Endothelial cell of umbilical vein (primary cell): ENCODE data around the gene PRKCQ. TPM values are rescaled to one million over a fixed set of nuclear protein-coding genes. Genes with fewer than 3 reads are reported as not detected.

Experiments used
- BruUV-seq: library from RNA; stranded (reverse); fragments of 400-500 nt; replicated peaks from 2 replicates; lab custom pipeline; 2021; lab: Mats Ljungman, UMichigan
- CTCF ChIA-PET: fragments of 300-600, 350-600 bp; sonication (Branson Sonifier 250); formaldehyde crosslinking; loops from one replicate; lab custom pipeline; 2021; ENCODE audit warnings: antibody characterized with exemption, inconsistent platforms; lab: Charles Lee
- POLR2A ChIA-PET: fragments of 300-600, 350-600 bp; sonication (Branson Sonifier 250); formaldehyde crosslinking; loops from one replicate; lab custom pipeline; 2021; ENCODE audit warnings: antibody characterized with exemption, inconsistent platforms; lab: Charles Lee
- DNase-seq: peaks from one replicate; pipeline ENCODE4 v3.0.0-alpha.2; 2011; ENCODE audit warnings: low read depth, low spot score
- FAIRE-seq: peaks from 2 replicates; lab custom pipeline; 2011; peaks lifted over from hg19 to GRCh38; lab: Jason Lieb, UNC
- H2AFZ ChIP-seq: 2 replicates; pipeline ENCODE4 v1.6.0; 2012; ENCODE audit warnings: low read depth, low read length, control low read depth, inconsistent platforms
- H3K27ac ChIP-seq: 2 replicates; pipeline ENCODE4 v1.5.1; 2011; ENCODE audit warnings: low read depth, mild to moderate bottlenecking, control low read depth, low read length, moderate library complexity; ENCODE audit not compliant: insufficient read depth
- H3K27me3 ChIP-seq, 2 experiments: 2 replicates each; pipeline versions ENCODE4 v1.6.0 to v1.6.1; 2011; ENCODE audit warnings: low read length in 2 of 2, mixed read lengths in 1 of 2; ENCODE audit not compliant: control insufficient read depth in 2 of 2, insufficient read depth in 2 of 2
- H3K36me3 ChIP-seq, 2 experiments: 2 replicates in 1 of 2; 3 replicates in 1 of 2; pipeline ENCODE4 v1.5.1; 2011; ENCODE audit warnings: low read length in 2 of 2, mild to moderate bottlenecking in 1 of 2, moderate library complexity in 1 of 2; ENCODE audit not compliant: control insufficient read depth in 2 of 2, insufficient read depth in 2 of 2; ENCODE audit errors: extremely low read depth in 1 of 2
- H3K4me1 ChIP-seq: 3 replicates; pipeline ENCODE4 v1.5.1; 2011; ENCODE audit warnings: mild to moderate bottlenecking, low read length; ENCODE audit not compliant: control insufficient read depth, insufficient read depth; ENCODE audit errors: extremely low read depth
- H3K4me2 ChIP-seq: 2 replicates; pipeline ENCODE4 v1.6.1; 2011; ENCODE audit warnings: low read length, control low read depth, mixed read lengths; ENCODE audit not compliant: insufficient read depth
- H3K4me3 ChIP-seq, 3 experiments: fragments of 200-600 bp in 1 of 3; sonication (generic), shearing (Covaris generic) in 1 of 3; replicated peaks in 1 of 3; 2 replicates each; pipeline ENCODE4 v1.5.1; 2011 to 2016; ENCODE audit warnings: control low read depth in 3 of 3, low read length in 3 of 3, mild to moderate bottlenecking in 2 of 3, inconsistent platforms in 1 of 3, low read depth in 1 of 3, moderate library complexity in 1 of 3; ENCODE audit not compliant: insufficient read depth in 1 of 3
- H3K79me2 ChIP-seq: 2 replicates; pipeline ENCODE4 v1.6.0; 2012; ENCODE audit warnings: low read length, inconsistent platforms; ENCODE audit not compliant: control insufficient read depth, insufficient read depth
- H3K9ac ChIP-seq: replicated peaks from 2 replicates; pipeline ENCODE3; 2011; ENCODE audit warnings: low read length, control low read depth; ENCODE audit not compliant: insufficient read depth; ENCODE audit errors: extremely low read depth
- H3K9me1 ChIP-seq: replicated peaks from 3 replicates; pipeline ENCODE4 v1.6.0; 2011; ENCODE audit warnings: mild to moderate bottlenecking, low read length; ENCODE audit not compliant: control insufficient read depth, insufficient read depth; ENCODE audit errors: extremely low read depth
- H3K9me3 ChIP-seq: replicated peaks from 2 replicates; pipeline ENCODE4 v1.5.1; 2012; ENCODE audit warnings: low read length, inconsistent platforms; ENCODE audit not compliant: control insufficient read depth, insufficient read depth
- H4K20me1 ChIP-seq: replicated peaks from 2 replicates; pipeline ENCODE3; 2011; ENCODE audit warnings: mild to moderate bottlenecking, low read length; ENCODE audit not compliant: control insufficient read depth, insufficient read depth; ENCODE audit errors: extremely low read depth
- EZH2 ChIP-seq: IDR thresholded peaks from 2 replicates; pipeline ENCODE4 v1.6.1; 2012; ENCODE audit warnings: borderline replicate concordance, low read depth, mild to moderate bottlenecking, moderate library complexity, low read length, inconsistent platforms; ENCODE audit not compliant: severe bottlenecking
- FOS ChIP-seq: IDR thresholded peaks from 2 replicates; pipeline ENCODE4 v1.6.1; 2011; ENCODE audit warnings: mild to moderate bottlenecking, low read length, moderate library complexity, borderline replicate concordance; ENCODE audit not compliant: insufficient read depth
- GATA2 ChIP-seq: IDR thresholded peaks from 2 replicates; pipeline ENCODE4 v1.7.0; 2011; ENCODE audit warnings: low read depth, mild to moderate bottlenecking, moderate library complexity, mixed read lengths, low read length; ENCODE audit not compliant: insufficient read length, insufficient read depth
- JUN ChIP-seq: IDR thresholded peaks from 2 replicates; pipeline ENCODE4 v1.6.1; 2011; ENCODE audit warnings: borderline replicate concordance, low read depth; ENCODE audit not compliant: insufficient read length, insufficient read depth
- MYC ChIP-seq: IDR thresholded peaks from one replicate; pipeline ENCODE4 v1.6.1; 2011; ENCODE audit warnings: mild to moderate bottlenecking, low read depth, low read length
- POLR2A ChIP-seq: IDR thresholded peaks from 2 replicates; pipeline ENCODE4 v1.6.1; 2012; ENCODE audit warnings: low read depth, mild to moderate bottlenecking, control low read depth, low read length
- POLR2AphosphoS5 ChIP-seq: IDR thresholded peaks from 2 replicates; pipeline ENCODE4 v1.6.1; 2012; ENCODE audit warnings: low read depth, mild to moderate bottlenecking, control low read depth, low read length, moderate library complexity; ENCODE audit not compliant: insufficient read depth
- dilution Hi-C: fragments of 300-500 bp; cut with MboI; formaldehyde crosslinking; loops from one replicate; pipeline ENCODE4 v1.15.0; 2019; ENCODE audit warnings: low sequenced_read_pairs; ENCODE audit not compliant: extremely low pct_ligation_motif_present
- intact Hi-C: fragments of 100-400 bp; cut with micrococcal nuclease; formaldehyde crosslinking; loops from one replicate; pipeline ENCODE4 v1.10.0; 2022
- polyA plus RNA-seq, 4 experiments: library from polyadenylated mRNA; depleted of rRNA in 3 of 4; stranded (reverse) in 3 of 4; unstranded in 1 of 4; fragments of >200 nt; gene quantifications; 2 replicates each; pipeline versions ENCODE4 v1.2.1 to v1.2.3, GENCODE V29; 2011 to 2012; ENCODE audit warnings: missing spikeins in 1 of 4
- total RNA-seq: library from RNA; stranded (reverse); gene quantifications from 2 replicates; pipeline ENCODE4 v1.2.3, GENCODE V29; 2021
- TF ChIP-seq, protein P1 (sequence below): IDR thresholded peaks from 2 replicates; pipeline ENCODE4 v1.6.1; 2011; ENCODE audit not compliant: insufficient read depth, insufficient read length
- TF ChIP-seq, protein P2 (sequence below), 2 donors: IDR thresholded peaks; 1 replicate in 1 of 2; 2 replicates in 1 of 2; pipeline ENCODE4 v1.5.1; 2011; ENCODE audit warnings: low read length in 2 of 2, mild to moderate bottlenecking in 2 of 2, moderate library complexity in 2 of 2, control low read depth in 1 of 2, inconsistent platforms in 1 of 2, low read depth in 1 of 2; ENCODE audit not compliant: insufficient read depth in 1 of 2; ENCODE audit errors: extremely low read depth in 1 of 2

Gene PRKCQ
- total and polyA plus RNA-seq, 2 donors (not counting 3 experiments of a cell fraction or from before 2014, with no cell fraction given) = 0.32 to 0.55 TPM

- Histone ChIP-seq H2AFZ (no peak overlapping the region), H3K9ac (no peak overlapping the region), H3K36me3 (no peaks in the 10 kb centered on the region), H3K9me1 (no peaks in the 10 kb centered on the region), H3K4me3 (no peak overlapping the region), H3K4me2 (no peak overlapping the region), H3K9me3 (no peaks in the 10 kb centered on the region), H3K79me2 (no peaks in the 10 kb centered on the region), H3K27me3 (no peaks in the 10 kb centered on the region), H4K20me1 (no peaks in the 10 kb centered on the region), H3K27ac (no peak overlapping the region), H3K4me1 (no peaks in the 10 kb centered on the region)
- no TSS peak for BruUV-seq
- intact Hi-C loops (no loop called here), dilution Hi-C loops (no loop called here)
- no peak for DNase-seq
- ChIA-PET POLR2A (no interaction called here), CTCF (no interaction called here)
- no peak for FAIRE-seq
- TF ChIP-seq MYC = no peak
- TF ChIP-seq, protein P1, sequence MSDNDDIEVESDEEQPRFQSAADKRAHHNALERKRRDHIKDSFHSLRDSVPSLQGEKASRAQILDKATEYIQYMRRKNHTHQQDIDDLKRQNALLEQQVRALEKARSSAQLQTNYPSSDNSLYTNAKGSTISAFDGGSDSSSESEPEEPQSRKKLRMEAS = no peak
- no peak for TF ChIP-seq FOS
- TF ChIP-seq, protein P2, sequence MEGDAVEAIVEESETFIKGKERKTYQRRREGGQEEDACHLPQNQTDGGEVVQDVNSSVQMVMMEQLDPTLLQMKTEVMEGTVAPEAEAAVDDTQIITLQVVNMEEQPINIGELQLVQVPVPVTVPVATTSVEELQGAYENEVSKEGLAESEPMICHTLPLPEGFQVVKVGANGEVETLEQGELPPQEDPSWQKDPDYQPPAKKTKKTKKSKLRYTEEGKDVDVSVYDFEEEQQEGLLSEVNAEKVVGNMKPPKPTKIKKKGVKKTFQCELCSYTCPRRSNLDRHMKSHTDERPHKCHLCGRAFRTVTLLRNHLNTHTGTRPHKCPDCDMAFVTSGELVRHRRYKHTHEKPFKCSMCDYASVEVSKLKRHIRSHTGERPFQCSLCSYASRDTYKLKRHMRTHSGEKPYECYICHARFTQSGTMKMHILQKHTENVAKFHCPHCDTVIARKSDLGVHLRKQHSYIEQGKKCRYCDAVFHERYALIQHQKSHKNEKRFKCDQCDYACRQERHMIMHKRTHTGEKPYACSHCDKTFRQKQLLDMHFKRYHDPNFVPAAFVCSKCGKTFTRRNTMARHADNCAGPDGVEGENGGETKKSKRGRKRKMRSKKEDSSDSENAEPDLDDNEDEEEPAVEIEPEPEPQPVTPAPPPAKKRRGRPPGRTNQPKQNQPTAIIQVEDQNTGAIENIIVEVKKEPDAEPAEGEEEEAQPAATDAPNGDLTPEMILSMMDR (IDR thresholded peaks at IDR 0.05; ENCODE audit: extremely low read depth in 1 of 2, insufficient read depth in 1 of 2, low read depth in 1 of 2, low read length in 2 of 2) = no peak
- TF ChIP-seq JUN = no peak
- no peak for TF ChIP-seq POLR2A
- no peak for TF ChIP-seq EZH2
- no peak for TF ChIP-seq POLR2AphosphoS5
- no peak for TF ChIP-seq GATA2
These were observed 15.4 kb upstream of the PRKCQ start for GRCh38 chr10:6595499-6595898.
